Measurements from ENCODE around the gene TOR4A. TPM values are rescaled to one million over a fixed set of nuclear protein-coding genes. Genes with fewer than 3 reads are reported as not detected.

The TOR4A gene
- total RNA-seq, 1 donor from 2014 or later = 37.7 TPM

DNA sequence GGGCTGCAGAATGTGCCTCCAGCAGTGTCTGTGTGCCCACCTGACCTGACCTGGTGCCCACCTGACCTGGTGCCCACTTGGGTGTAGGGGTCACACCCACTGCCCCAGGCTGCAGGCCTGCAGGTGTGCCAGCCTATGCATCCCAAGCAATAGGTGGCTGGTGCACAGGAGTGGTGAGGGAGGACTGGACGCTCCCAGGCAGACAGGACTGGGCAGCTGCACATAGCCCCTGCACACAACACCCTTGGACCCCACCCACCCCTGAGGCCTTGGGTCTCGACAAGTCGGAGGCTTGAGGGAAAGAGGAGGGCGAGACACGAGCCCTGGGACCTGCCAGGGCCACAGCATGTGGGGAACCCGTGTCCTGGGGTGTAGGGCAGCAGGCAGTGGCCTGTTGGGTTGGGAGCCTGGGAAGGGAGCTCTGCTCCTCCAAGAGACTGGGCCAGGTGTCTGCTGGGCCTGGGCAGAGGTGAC lies 35.4 kb downstream of the TOR4A start:
- Mint-ChIP-seq H3K36me3 (ENCODE audit: low read depth, unreplicated experiment) (no peaks in the 10 kb centered on the region), H3K9me3 (ENCODE audit: unreplicated experiment) (no peaks in the 10 kb centered on the region)
- DNase-seq (ENCODE audit: low spot score) = no peak

GRCh38 chr9:137313326-137313936 lies 35.9 kb downstream of the TOR4A start:
- TF ChIP-seq, protein P1, sequence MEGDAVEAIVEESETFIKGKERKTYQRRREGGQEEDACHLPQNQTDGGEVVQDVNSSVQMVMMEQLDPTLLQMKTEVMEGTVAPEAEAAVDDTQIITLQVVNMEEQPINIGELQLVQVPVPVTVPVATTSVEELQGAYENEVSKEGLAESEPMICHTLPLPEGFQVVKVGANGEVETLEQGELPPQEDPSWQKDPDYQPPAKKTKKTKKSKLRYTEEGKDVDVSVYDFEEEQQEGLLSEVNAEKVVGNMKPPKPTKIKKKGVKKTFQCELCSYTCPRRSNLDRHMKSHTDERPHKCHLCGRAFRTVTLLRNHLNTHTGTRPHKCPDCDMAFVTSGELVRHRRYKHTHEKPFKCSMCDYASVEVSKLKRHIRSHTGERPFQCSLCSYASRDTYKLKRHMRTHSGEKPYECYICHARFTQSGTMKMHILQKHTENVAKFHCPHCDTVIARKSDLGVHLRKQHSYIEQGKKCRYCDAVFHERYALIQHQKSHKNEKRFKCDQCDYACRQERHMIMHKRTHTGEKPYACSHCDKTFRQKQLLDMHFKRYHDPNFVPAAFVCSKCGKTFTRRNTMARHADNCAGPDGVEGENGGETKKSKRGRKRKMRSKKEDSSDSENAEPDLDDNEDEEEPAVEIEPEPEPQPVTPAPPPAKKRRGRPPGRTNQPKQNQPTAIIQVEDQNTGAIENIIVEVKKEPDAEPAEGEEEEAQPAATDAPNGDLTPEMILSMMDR (IDR thresholded peaks at IDR 0.05; ENCODE audit: unreplicated experiment) = no peak
- no peaks in the 10 kb centered on the region for H3K36me3 Mint-ChIP-seq (ENCODE audit: low read depth, unreplicated experiment)
- no peak overlapping the region for H3K4me3 Mint-ChIP-seq (ENCODE audit: unreplicated experiment)
- H3K27me3 Mint-ChIP-seq (ENCODE audit: unreplicated experiment) = peaks cover 7% of the 10 kb centered on the region
- no peaks in the 10 kb centered on the region for H3K9me3 Mint-ChIP-seq (ENCODE audit: unreplicated experiment)
- no peaks in the 10 kb centered on the region for H3K4me1 Mint-ChIP-seq (ENCODE audit: unreplicated experiment)
- H3K27ac Mint-ChIP-seq (ENCODE audit: unreplicated experiment) = no peak overlapping the region
- DNase-seq (ENCODE audit: low spot score) = peak; percentile 4

More for the DNA sequence above, 35.4 kb downstream of the TOR4A start:
- H3K4me1 Mint-ChIP-seq (ENCODE audit: unreplicated experiment) = no peaks in the 10 kb centered on the region
- TF ChIP-seq, protein P1 (IDR thresholded peaks at IDR 0.05; ENCODE audit: unreplicated experiment) = no peak
- H3K27ac Mint-ChIP-seq (ENCODE audit: unreplicated experiment) = no peak overlapping the region
- H3K27me3 Mint-ChIP-seq (ENCODE audit: unreplicated experiment) = peaks cover 7% of the 10 kb centered on the region
- H3K4me3 Mint-ChIP-seq (ENCODE audit: unreplicated experiment) = no peak overlapping the region

DNA sequence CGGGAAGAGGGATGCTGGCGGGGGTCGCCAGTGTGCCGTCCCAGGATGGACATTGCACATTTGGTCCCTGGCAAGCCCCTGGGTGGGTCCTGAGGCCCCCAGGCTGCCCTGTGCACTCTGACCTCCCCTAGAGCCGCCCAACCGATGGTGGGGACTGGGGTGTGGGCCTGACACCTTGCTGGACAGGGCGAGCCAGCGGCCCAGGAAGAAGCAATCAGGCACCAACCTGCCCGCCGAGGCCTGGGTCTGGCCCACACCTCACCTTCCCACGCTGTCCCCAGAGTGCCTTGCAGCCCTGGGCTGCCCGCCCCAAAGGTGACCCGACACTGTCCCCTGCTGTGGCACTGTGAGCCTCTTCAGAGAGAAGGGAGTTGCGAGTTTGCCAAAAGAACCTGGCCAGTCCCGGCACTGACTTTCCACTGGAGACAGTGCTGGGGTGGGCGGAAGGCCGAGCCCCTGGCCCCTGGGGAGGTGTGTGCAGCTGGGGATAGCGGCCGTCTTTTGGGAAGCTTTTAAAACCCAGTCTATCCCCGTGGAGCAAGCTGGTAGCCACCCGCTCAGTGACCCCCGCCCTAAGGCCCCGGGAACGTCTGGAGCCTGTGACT lies 36.5 kb downstream of the TOR4A start:
- H3K27ac Mint-ChIP-seq (ENCODE audit: unreplicated experiment) = no peak overlapping the region
- peaks cover 4% of the 10 kb centered on the region for H3K27me3 Mint-ChIP-seq (ENCODE audit: unreplicated experiment)
- no peaks in the 10 kb centered on the region for H3K36me3 Mint-ChIP-seq (ENCODE audit: low read depth, unreplicated experiment)
- peak; percentile 16 for DNase-seq (ENCODE audit: low spot score)
- no peaks in the 10 kb centered on the region for H3K9me3 Mint-ChIP-seq (ENCODE audit: unreplicated experiment)
- no peak overlapping the region for H3K4me3 Mint-ChIP-seq (ENCODE audit: unreplicated experiment)
- TF ChIP-seq, protein P1 (IDR thresholded peaks at IDR 0.05; ENCODE audit: unreplicated experiment) = no peak
- H3K4me1 Mint-ChIP-seq (ENCODE audit: unreplicated experiment) = no peaks in the 10 kb centered on the region

DNA sequence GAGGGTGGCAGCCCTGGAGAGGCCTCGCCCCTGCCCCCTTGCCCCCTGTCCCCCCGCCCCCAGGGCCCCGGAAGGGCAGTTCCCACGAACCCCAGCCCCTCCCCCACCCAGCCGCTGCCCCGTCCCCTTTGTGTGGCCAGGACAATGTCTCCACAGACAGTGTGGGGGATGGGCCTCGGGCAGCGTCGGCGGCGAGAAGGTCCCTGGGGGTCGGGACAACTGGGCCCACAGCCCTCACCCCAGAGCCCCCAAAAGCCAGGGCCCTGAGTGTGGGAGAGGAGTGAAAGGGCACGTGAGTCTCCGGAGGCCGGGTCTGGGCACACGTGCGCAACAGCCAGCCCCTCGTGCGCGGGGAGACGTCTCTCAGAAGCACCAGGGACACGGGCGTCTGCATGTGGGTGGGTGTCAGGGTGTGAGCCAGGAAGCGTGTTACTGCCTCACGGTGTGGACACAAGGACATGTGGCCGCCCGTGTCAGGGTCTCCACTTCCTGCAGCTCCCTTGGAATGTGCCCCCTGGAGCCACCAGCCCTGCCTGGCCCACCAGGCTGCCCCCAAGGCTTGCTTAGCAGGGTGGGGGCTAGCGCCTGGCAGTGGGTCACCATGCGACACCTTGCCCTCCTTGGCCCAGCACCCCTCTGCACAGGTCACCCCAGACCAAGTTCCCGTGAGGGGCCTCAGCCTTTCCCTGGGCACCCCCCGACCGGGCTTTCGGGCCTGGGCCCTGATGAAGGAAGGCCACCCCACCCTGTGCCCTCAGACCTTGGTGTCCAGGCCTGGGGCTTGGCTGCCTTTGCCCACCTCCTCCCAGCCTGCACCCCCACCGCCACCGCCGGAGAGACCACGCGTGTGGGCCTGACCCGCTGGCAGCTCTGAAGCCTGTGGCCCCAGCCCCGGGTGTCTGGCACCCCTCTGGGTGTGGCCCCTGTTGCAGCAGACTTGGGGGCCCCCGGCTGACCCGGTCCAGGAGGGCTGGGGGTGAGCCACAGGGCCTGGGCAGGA lies 37.3 kb downstream of the TOR4A start:
- Mint-ChIP-seq H3K36me3 (ENCODE audit: low read depth, unreplicated experiment) (no peaks in the 10 kb centered on the region), H3K4me3 (ENCODE audit: unreplicated experiment) (no peak overlapping the region), H3K27ac (ENCODE audit: unreplicated experiment) (peak overlapping the region; percentile 36), H3K4me1 (ENCODE audit: unreplicated experiment) (peaks cover 3% of the 10 kb centered on the region), H3K9me3 (ENCODE audit: unreplicated experiment) (no peaks in the 10 kb centered on the region), H3K27me3 (ENCODE audit: unreplicated experiment) (peaks cover 6% of the 10 kb centered on the region)
- DNase-seq (ENCODE audit: low spot score) = peak; percentile 28
- TF ChIP-seq, protein P1 (IDR thresholded peaks at IDR 0.05; ENCODE audit: unreplicated experiment) = no peak
